PC-3 (cell line): ENCODE results near the gene STMND1.

Experiments used
- CTCF ChIP-seq: fragments of 300-600 bp; sonication (generic); conservative IDR thresholded peaks from 2 replicates; pipeline ENCODE4 v1.5.1; 2017; ENCODE audit warnings: antibody characterized with exemption, low read depth, mild to moderate bottlenecking, low read length
- EZH2 ChIP-seq: fragments of 300-600 bp; sonication (generic); IDR thresholded peaks from one replicate; pipeline ENCODE4 v1.6.1; 2017; ENCODE audit warnings: antibody characterized with exemption, mild to moderate bottlenecking, low read length; ENCODE audit not compliant: unreplicated experiment

- TF ChIP-seq CTCF: peak; percentile 83
- no peak for TF ChIP-seq EZH2
Measured at GRCh38 chr6:17086469-17086868, 15.4 kb upstream of the STMND1 start.
